Measurements from ENCODE around the gene PACRG. TPM values are rescaled to one million over a fixed set of nuclear protein-coding genes. Genes with fewer than 3 reads are reported as not detected.

PACRG gene
- total and polyA plus RNA-seq, 10 of the 15 experiments (the other 5 are each of a cell fraction or from before 2014, with no cell fraction given) = not detected

DNA sequence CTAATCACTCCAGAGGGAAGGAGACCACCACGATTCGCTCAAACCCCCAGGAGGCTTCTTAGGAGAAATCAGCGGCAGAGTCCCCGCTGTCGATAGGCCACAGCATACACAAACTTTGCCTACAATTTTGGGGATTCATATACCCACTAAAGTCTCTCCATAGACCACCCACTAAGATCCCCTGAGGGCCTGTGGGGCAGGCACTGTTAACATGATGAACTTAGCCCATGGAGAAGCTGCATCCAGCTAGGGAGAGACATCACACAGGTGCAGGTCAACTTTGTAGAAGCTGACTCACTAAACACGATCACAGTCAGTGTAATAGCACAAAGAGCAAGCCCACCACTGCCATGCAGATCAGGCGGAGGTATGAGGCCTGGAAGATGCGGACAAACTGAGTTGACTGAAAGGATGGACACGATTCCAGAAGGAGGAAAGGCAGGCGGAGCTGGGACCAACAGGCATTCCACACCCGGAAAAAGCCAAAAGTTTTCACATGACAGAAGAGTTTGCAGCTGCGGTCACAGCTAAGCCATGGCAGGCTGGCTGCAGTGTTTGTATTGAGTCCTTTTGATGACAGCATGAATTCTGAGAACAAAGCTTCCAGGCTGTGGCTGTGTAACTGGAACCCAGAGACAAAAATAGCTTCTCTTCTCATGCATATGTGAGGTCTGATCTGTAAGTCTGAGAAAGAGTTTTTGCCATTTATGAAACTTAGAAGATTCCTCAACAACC lies 611.1 kb downstream of the PACRG start:
- Histone ChIP-seq H2AFZ (ENCODE audit: control insufficient read depth, low read depth, low read length) (no peak overlapping the region), H3K79me2 (ENCODE audit: control insufficient read depth, insufficient read depth, low read length) (no peaks in the 10 kb centered on the region), H3K27ac (ENCODE audit: control insufficient read depth, insufficient read depth) (no peak overlapping the region), H3K36me3 (ENCODE audit: control insufficient read depth in 2 of 2, insufficient read depth in 2 of 2, low read length in 1 of 2) (no peaks in the 10 kb centered on the region), H4K20me1 (ENCODE audit: control insufficient read depth, insufficient read depth) (no peaks in the 10 kb centered on the region), H3K4me1 (ENCODE audit: control insufficient read depth, insufficient read depth, low read length) (no peaks in the 10 kb centered on the region), H3K27me3 (replicated peaks in 1 of 2; ENCODE audit: control insufficient read depth in 2 of 2, insufficient read depth in 2 of 2, low read length in 1 of 2) (no peaks in the 10 kb centered on the region; a peak in 1 of 4 replicates), H3K9ac (ENCODE audit: control insufficient read depth, insufficient read depth, low read length) (no peak overlapping the region), H3K4me3 (no peak overlapping the region), H3K9me3 (replicated peaks; ENCODE audit: control insufficient read depth, insufficient read depth, low read length) (no peaks in the 10 kb centered on the region), H3K4me2 (ENCODE audit: control insufficient read depth, insufficient read depth) (no peak overlapping the region)
- POLR2A ChIA-PET = no interaction called here
- in situ Hi-C loops (cut with MboI) (no loop called here), intact Hi-C loops (cut with micrococcal nuclease; ENCODE audit: unreplicated experiment) (no loop called here)
- FAIRE-seq (no peak), ATAC-seq (no peak), DNase-seq (ENCODE audit: low read depth, low spot score) (no peak)
- no peak for TF ChIP-seq ETV6 (conservative IDR thresholded peaks at IDR 0.05 in 1 of 2, IDR thresholded peaks at IDR 0.05 in 1 of 2; ENCODE audit: borderline replicate concordance in 1 of 2, low read depth in 1 of 2)
- TF ChIP-seq ZNF217 (IDR thresholded peaks at IDR 0.05) = no peak
- TF ChIP-seq KLF5 (IDR thresholded peaks at IDR 0.05; ENCODE audit: partially characterized antibody) = no peak
- TF ChIP-seq KDM1A (IDR thresholded peaks at IDR 0.05; ENCODE audit: borderline replicate concordance) = no peak
- no peak for TF ChIP-seq CHD4 (IDR thresholded peaks at IDR 0.05)
- TF ChIP-seq CREM (IDR thresholded peaks at IDR 0.05; ENCODE audit: low read depth) = no peak
- TF ChIP-seq, protein P1, sequence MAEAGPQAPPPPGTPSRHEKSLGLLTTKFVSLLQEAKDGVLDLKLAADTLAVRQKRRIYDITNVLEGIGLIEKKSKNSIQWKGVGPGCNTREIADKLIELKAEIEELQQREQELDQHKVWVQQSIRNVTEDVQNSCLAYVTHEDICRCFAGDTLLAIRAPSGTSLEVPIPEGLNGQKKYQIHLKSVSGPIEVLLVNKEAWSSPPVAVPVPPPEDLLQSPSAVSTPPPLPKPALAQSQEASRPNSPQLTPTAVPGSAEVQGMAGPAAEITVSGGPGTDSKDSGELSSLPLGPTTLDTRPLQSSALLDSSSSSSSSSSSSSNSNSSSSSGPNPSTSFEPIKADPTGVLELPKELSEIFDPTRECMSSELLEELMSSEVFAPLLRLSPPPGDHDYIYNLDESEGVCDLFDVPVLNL (IDR thresholded peaks at IDR 0.05; ENCODE audit: low read depth, low read length) = no peak
- SMC1A ChIA-PET (ENCODE audit: uncharacterized antibody, unreplicated experiment) = interaction anchor here (0.5 kb wide), 1 partner anchor 534 kb away, joined by 3 read pairs; no protein-coding TSS in a partner anchor
- RAD21 ChIA-PET (ENCODE audit: unreplicated experiment) = no interaction called here
- WGBS (ENCODE audit: insufficient coverage, insufficient replicate concordance, low lambda C conversion rate, missing lambda C conversion rate) = 46% methylated on average over 12 of the region's 12 CpGs
- CTCF ChIA-PET = no interaction called here
- no TSS peak for BruUV-seq (replicated peaks)
